ENCODE data around the gene SLC25A27. TPM values are rescaled to one million over a fixed set of nuclear protein-coding genes. Genes with fewer than 3 reads are reported as not detected.

The SLC25A27 gene
- total RNA-seq, 1 experiment from 2014 or later = 10.7 TPM

DNA sequence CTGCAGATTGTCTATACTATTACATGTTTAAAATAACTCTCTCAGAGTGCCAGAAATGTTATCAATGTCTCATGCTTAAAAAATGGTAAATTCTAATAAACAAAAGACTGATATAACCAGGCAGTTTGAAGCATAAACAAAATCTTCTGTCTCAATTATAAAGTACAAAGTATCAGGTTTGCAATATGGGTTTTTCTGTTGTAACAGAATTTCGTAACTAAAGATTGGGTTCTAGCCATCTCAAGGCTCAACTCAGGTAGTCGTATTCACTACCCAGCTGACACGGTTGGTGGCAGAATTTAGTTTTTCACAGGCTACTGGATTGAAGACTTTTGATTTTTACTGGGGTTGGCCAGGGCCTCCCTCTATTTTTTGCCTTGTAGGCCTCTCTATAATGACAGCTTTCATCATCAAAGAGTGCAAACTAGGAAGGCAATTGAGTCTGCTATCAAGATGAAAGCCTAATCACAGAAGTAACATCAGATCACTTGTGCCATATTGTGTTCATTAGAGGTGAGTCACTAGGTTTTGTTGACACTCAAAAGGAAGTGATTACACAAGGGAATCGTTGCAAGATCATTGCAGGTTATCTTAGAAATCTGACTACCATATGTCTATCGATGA, 3.8 kb upstream of the SLC25A27 start:
- H3K4me1 ChIP-seq (ENCODE audit: control insufficient read depth in 1 of 2, insufficient read depth in 2 of 2, low read length in 2 of 2) = peaks cover 3 to 28% of the 10 kb centered on the region in 2 experiments; a peak in 2 of 4 replicates
- no peaks in the 10 kb centered on the region for H4K20me1 ChIP-seq (ENCODE audit: insufficient read depth)
- H3K9me2 ChIP-seq (ENCODE audit: insufficient read depth) = no peaks in the 10 kb centered on the region
- intact Hi-C loops (cut with micrococcal nuclease) = no loop called here
- DNase-seq (ENCODE audit: low read depth, low spot score) (peak; percentile 56), ATAC-seq (no peak)
- BruUV-seq (replicated peaks) = no TSS peak
- H3K9me3 ChIP-seq (ENCODE audit: control insufficient read depth in 1 of 2, insufficient read depth in 1 of 2, low read depth in 1 of 2, low read length in 2 of 2) = no peaks in the 10 kb centered on the region
- RAD21 ChIA-PET (ENCODE audit: low non-redundant PET in 1 of 2, low total read pairs in 2 of 2, uncharacterized antibody in 2 of 2, unreplicated experiment in 2 of 2) = no interaction called here
- no peaks in the 10 kb centered on the region for H3K36me3 ChIP-seq (ENCODE audit: control insufficient read depth in 1 of 2, insufficient read depth in 2 of 2, low read length in 2 of 2)
- H3K27me3 ChIP-seq (ENCODE audit: insufficient read depth, low read length) = no peaks in the 10 kb centered on the region
- POLR2A ChIA-PET = no interaction called here
- CTCF ChIA-PET = no interaction called here
- no peak overlapping the region for H3K27ac ChIP-seq (ENCODE audit: low read depth, low read length)
- no peak overlapping the region for H3K4me3 ChIP-seq (replicated peaks in 1 of 2; ENCODE audit: low read depth in 1 of 2, low read length in 2 of 2)
- peak overlapping the region; percentile 65 for H2AFZ ChIP-seq (ENCODE audit: low read depth, low read length, poor library complexity, severe bottlenecking)
- H3K79me2 ChIP-seq (ENCODE audit: insufficient read depth, low read length) = no peaks in the 10 kb centered on the region
- no peak overlapping the region for H3K9ac ChIP-seq (ENCODE audit: low read length)
- peak overlapping the region; percentile 31 for H3K4me2 ChIP-seq (ENCODE audit: low read length)
- TF ChIP-seq ELF1 (IDR thresholded peaks at IDR 0.05; ENCODE audit: borderline replicate concordance, low read depth) (0 out of 2 replicates have a peak, but pooled peaks have one; percentile 19), TCF7L2 (IDR thresholded peaks at IDR 0.05; ENCODE audit: borderline replicate concordance, extremely low read depth, insufficient read depth, insufficient read length) (peak; percentile 97), JUND (IDR thresholded peaks at IDR 0.05) (peak; percentile 82), SP1 (IDR thresholded peaks at IDR 0.05; ENCODE audit: low read depth) (peak; percentile 76), ZNF274 (IDR thresholded peaks at IDR 0.05; ENCODE audit: low read depth, low read length) (no peak), EGR1 (IDR thresholded peaks at IDR 0.05; ENCODE audit: low read depth) (no peak), FOSL1 (IDR thresholded peaks at IDR 0.05; ENCODE audit: low read depth) (peak; percentile 72), POLR2A (IDR thresholded peaks at IDR 0.05; ENCODE audit: borderline replicate concordance, extremely low read depth, insufficient read depth, insufficient read length) (no peak), SIN3A (IDR thresholded peaks at IDR 0.05; ENCODE audit: low read depth) (peak; percentile 66), SRF (IDR thresholded peaks at IDR 0.05; ENCODE audit: low read depth) (no peak), RAD21 (IDR thresholded peaks at IDR 0.05; ENCODE audit: low read depth) (0 out of 2 replicates have a peak, but pooled peaks have one; percentile 10), EZH2phosphoT487 (IDR thresholded peaks at IDR 0.05; ENCODE audit: borderline replicate concordance) (no peak), CBX3 (IDR thresholded peaks at IDR 0.05; ENCODE audit: low read depth) (peak; percentile 88), CEBPB (IDR thresholded peaks at IDR 0.05; ENCODE audit: low read depth) (peak; percentile 95), ZFX (IDR thresholded peaks at IDR 0.05) (no peak), YY1 (IDR thresholded peaks at IDR 0.05; ENCODE audit: extremely low read depth, insufficient replicate concordance, low read depth, low read length) (peak; percentile 38)
- TF ChIP-seq, protein P1, sequence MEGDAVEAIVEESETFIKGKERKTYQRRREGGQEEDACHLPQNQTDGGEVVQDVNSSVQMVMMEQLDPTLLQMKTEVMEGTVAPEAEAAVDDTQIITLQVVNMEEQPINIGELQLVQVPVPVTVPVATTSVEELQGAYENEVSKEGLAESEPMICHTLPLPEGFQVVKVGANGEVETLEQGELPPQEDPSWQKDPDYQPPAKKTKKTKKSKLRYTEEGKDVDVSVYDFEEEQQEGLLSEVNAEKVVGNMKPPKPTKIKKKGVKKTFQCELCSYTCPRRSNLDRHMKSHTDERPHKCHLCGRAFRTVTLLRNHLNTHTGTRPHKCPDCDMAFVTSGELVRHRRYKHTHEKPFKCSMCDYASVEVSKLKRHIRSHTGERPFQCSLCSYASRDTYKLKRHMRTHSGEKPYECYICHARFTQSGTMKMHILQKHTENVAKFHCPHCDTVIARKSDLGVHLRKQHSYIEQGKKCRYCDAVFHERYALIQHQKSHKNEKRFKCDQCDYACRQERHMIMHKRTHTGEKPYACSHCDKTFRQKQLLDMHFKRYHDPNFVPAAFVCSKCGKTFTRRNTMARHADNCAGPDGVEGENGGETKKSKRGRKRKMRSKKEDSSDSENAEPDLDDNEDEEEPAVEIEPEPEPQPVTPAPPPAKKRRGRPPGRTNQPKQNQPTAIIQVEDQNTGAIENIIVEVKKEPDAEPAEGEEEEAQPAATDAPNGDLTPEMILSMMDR (IDR thresholded peaks at IDR 0.05 in 2 of 3, conservative IDR thresholded peaks at IDR 0.05 in 1 of 3; ENCODE audit: borderline replicate concordance in 1 of 3, insufficient read depth in 1 of 3, low read depth in 2 of 3, low read length in 2 of 3) = 0 out of 6 replicates have a peak, but pooled peaks of 1 of the 3 experiments have one; percentile 4
- TF ChIP-seq, protein P2, sequence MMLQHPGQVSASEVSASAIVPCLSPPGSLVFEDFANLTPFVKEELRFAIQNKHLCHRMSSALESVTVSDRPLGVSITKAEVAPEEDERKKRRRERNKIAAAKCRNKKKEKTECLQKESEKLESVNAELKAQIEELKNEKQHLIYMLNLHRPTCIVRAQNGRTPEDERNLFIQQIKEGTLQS (IDR thresholded peaks at IDR 0.05) = 0 out of 2 replicates have a peak, but pooled peaks have one; percentile 38
- TF ChIP-seq, protein P3, sequence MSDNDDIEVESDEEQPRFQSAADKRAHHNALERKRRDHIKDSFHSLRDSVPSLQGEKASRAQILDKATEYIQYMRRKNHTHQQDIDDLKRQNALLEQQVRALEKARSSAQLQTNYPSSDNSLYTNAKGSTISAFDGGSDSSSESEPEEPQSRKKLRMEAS (IDR thresholded peaks at IDR 0.05) = peak; percentile 39; the same call in 1 of the 2 replicates
- TF ChIP-seq, protein P4, sequence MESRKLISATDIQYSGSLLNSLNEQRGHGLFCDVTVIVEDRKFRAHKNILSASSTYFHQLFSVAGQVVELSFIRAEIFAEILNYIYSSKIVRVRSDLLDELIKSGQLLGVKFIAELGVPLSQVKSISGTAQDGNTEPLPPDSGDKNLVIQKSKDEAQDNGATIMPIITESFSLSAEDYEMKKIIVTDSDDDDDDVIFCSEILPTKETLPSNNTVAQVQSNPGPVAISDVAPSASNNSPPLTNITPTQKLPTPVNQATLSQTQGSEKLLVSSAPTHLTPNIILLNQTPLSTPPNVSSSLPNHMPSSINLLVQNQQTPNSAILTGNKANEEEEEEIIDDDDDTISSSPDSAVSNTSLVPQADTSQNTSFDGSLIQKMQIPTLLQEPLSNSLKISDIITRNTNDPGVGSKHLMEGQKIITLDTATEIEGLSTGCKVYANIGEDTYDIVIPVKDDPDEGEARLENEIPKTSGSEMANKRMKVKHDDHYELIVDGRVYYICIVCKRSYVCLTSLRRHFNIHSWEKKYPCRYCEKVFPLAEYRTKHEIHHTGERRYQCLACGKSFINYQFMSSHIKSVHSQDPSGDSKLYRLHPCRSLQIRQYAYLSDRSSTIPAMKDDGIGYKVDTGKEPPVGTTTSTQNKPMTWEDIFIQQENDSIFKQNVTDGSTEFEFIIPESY (IDR thresholded peaks at IDR 0.05; ENCODE audit: extremely low read depth, insufficient replicate concordance, low read length) = no peak

All from HCT116 (cell line).